DOHH2 (cell line): ENCODE measurements around the gene CCRL2.

Experiments
- H3F3A ChIP-seq: fragments of 200-600 bp; sonication (generic), shearing (Covaris generic); 2 replicates; pipeline ENCODE4 v1.6.0; 2016; ENCODE audit warnings: antibody characterized with exemption, mild to moderate bottlenecking; ENCODE audit not compliant: control insufficient read depth, insufficient read depth
- H3K27ac ChIP-seq: fragments of 200-600 bp; sonication (generic); 2 replicates; pipeline ENCODE4 v1.5.1; 2014; ENCODE audit warnings: low read depth, mild to moderate bottlenecking, low read length, moderate library complexity
- H3K27me3 ChIP-seq: fragments of 200-600 bp; sonication (generic); 2 replicates; pipeline ENCODE4 v1.6.1; 2014; ENCODE audit warnings: mild to moderate bottlenecking, low read length, mixed read lengths; ENCODE audit not compliant: control insufficient read depth
- H3K36me3 ChIP-seq: fragments of 200-600 bp; sonication (generic); 2 replicates; pipeline ENCODE4 v1.6.1; 2014; ENCODE audit warnings: mild to moderate bottlenecking, low read length, moderate library complexity, mixed read lengths; ENCODE audit not compliant: control insufficient read depth
- H3K4me1 ChIP-seq: fragments of 200-600 bp; sonication (generic); 2 replicates; pipeline ENCODE4 v1.6.1; 2014; ENCODE audit warnings: mild to moderate bottlenecking, low read length, mixed read lengths; ENCODE audit not compliant: control insufficient read depth
- H3K4me2 ChIP-seq: fragments of 200-600 bp; sonication (generic); 2 replicates; pipeline ENCODE4 v1.6.0; 2014; ENCODE audit warnings: mild to moderate bottlenecking, low read length, moderate library complexity
- H3K4me3 ChIP-seq: fragments of 200-600 bp; sonication (generic); 2 replicates; pipeline ENCODE4 v1.5.1; 2014; ENCODE audit warnings: mild to moderate bottlenecking, low read length, mixed read lengths
- H3K79me2 ChIP-seq: fragments of 200-600 bp; sonication (generic); 2 replicates; pipeline ENCODE4 v1.6.1; 2014; ENCODE audit warnings: mild to moderate bottlenecking, low read length, mixed read lengths; ENCODE audit not compliant: control insufficient read depth
- H3K9me2 ChIP-seq: fragments of 200-600 bp; sonication (generic); replicated peaks from 2 replicates; pipeline ENCODE4 v1.6.1; 2014; ENCODE audit warnings: mild to moderate bottlenecking, low read length, mixed read lengths; ENCODE audit not compliant: control insufficient read depth
- H3K9me3 ChIP-seq: fragments of 200-600 bp; sonication (generic); 2 replicates; pipeline ENCODE4 v1.6.1; 2014; ENCODE audit warnings: antibody characterized with exemption, low read length, mixed read lengths; ENCODE audit not compliant: control insufficient read depth, insufficient read depth
- H4K20me1 ChIP-seq: fragments of 200-600 bp; sonication (generic); 2 replicates; pipeline ENCODE4 v1.6.0; 2014; ENCODE audit warnings: low read depth, mild to moderate bottlenecking, antibody characterized with exemption, low read length, moderate library complexity; ENCODE audit not compliant: control insufficient read depth, insufficient read depth
- CTCF ChIP-seq: fragments of 200-600 bp; sonication (generic); IDR thresholded peaks from one replicate; pipeline ENCODE4 v1.5.1; 2014; ENCODE audit warnings: antibody characterized with exemption, mild to moderate bottlenecking, low read depth, low read length; ENCODE audit not compliant: poor library complexity, severe bottlenecking
- EZH2phosphoT487 ChIP-seq: fragments of 200-600 bp; sonication (generic); IDR thresholded peaks from 2 replicates; pipeline ENCODE4 v1.6.1; 2017; ENCODE audit warnings: borderline replicate concordance, mild to moderate bottlenecking, antibody characterized with exemption, low read length, moderate library complexity, mixed read lengths

Gene CCRL2

GRCh38 chr3:46406788-46407611 is at the start of gene CCRL2, which contains the start of gene CCR5AS:
TSS of gene CCRL2 (plus strand) at chr3:46407259. CDS start at chr3:46408080, 821 bp downstream.
TSS of gene CCR5AS (minus strand) at chr3:46407066.
- Histone ChIP-seq H3K36me3 (no peaks in the 10 kb centered on the region), H3K4me3 (no peak within 1 kb of the TSS), H3K79me2 (no peaks in the 10 kb centered on the region), H3K4me2 (no peak within 1 kb of the TSS), H3K27ac (no peak within 1 kb of the TSS), H3K27me3 (peaks cover 28% of the 10 kb centered on the region), H3K9me2 (no peaks in the 10 kb centered on the region), H4K20me1 (no peaks in the 10 kb centered on the region), H3K9me3 (no peaks in the 10 kb centered on the region), H3K4me1 (no peaks in the 10 kb centered on the region), H3F3A (no peaks in the 10 kb centered on the region)
- TF ChIP-seq EZH2phosphoT487: no peak
- no peak for TF ChIP-seq CTCF

- Histone ChIP-seq H3K9me3 (no peaks in the 10 kb centered on the region), H3K79me2 (no peaks in the 10 kb centered on the region), H3K4me2 (no peak overlapping the region), H4K20me1 (no peaks in the 10 kb centered on the region), H3K9me2 (no peaks in the 10 kb centered on the region), H3K36me3 (no peaks in the 10 kb centered on the region), H3K27me3 (peaks cover 56% of the 10 kb centered on the region), H3K4me3 (no peak overlapping the region), H3K4me1 (no peaks in the 10 kb centered on the region), H3F3A (no peaks in the 10 kb centered on the region), H3K27ac (no peak overlapping the region)
- no peak for TF ChIP-seq EZH2phosphoT487
- no peak for TF ChIP-seq CTCF
Measured at GRCh38 chr3:46358466-46358865, 48.6 kb upstream of the CCRL2 start.

GRCh38 chr3:46359733-46360493 is 47.1 kb upstream of the CCRL2 start:
- no peak overlapping the region for H3K4me3 ChIP-seq
- no peak for TF ChIP-seq EZH2phosphoT487
- TF ChIP-seq CTCF: no peak
- H3K9me3 ChIP-seq: no peaks in the 10 kb centered on the region

More at GRCh38 chr3:46359733-46360493, 47.1 kb upstream of the CCRL2 start:
- Histone ChIP-seq H3K9me2 (no peaks in the 10 kb centered on the region), H3K4me2 (no peak overlapping the region), H3K27ac (no peak overlapping the region), H3K27me3 (peaks cover 54% of the 10 kb centered on the region), H3K4me1 (no peaks in the 10 kb centered on the region), H4K20me1 (no peaks in the 10 kb centered on the region), H3K79me2 (no peaks in the 10 kb centered on the region), H3K36me3 (no peaks in the 10 kb centered on the region), H3F3A (no peaks in the 10 kb centered on the region)
